Immature natural killer cell (primary cell): ENCODE results near the gene PPT1. TPM values are rescaled to one million over a fixed set of nuclear protein-coding genes. Genes with fewer than 3 reads are reported as not detected.

Source experiments
- DNase-seq, 3 donors: peaks; one replicate each; pipeline ENCODE4 v3.0.0; 2022; ENCODE audit warnings: mixed read lengths in 1 of 3
- H3K27ac Mint-ChIP-seq, 6 donors: one replicate each; pipeline ENCODE4 v1.8.0; 2020; ENCODE audit warnings: mixed read lengths in 6 of 6, mild to moderate bottlenecking in 5 of 6, inconsistent platforms in 4 of 6, moderate library complexity in 3 of 6
- H3K27me3 Mint-ChIP-seq, 3 donors: one replicate each; pipeline ENCODE4 v1.8.0; 2020 to 2021; ENCODE audit warnings: low read depth in 3 of 3, mild to moderate bottlenecking in 3 of 3, mixed read lengths in 3 of 3, moderate library complexity in 3 of 3, inconsistent platforms in 1 of 3
- H3K36me3 Mint-ChIP-seq, 3 donors: one replicate each; pipeline ENCODE4 v1.8.0; 2020; ENCODE audit warnings: mixed read lengths in 3 of 3, inconsistent platforms in 2 of 3, mild to moderate bottlenecking in 2 of 3
- H3K4me1 Mint-ChIP-seq, 2 donors: one replicate each; pipeline ENCODE4 v1.8.0; 2020; ENCODE audit warnings: inconsistent platforms in 2 of 2, mild to moderate bottlenecking in 2 of 2, mixed read lengths in 2 of 2, moderate library complexity in 1 of 2
- H3K4me3 Mint-ChIP-seq, 5 donors: one replicate each; pipeline ENCODE4 v1.8.0; 2020; ENCODE audit warnings: mild to moderate bottlenecking in 5 of 5, mixed read lengths in 5 of 5, inconsistent platforms in 3 of 5, moderate library complexity in 3 of 5
- H3K9me3 Mint-ChIP-seq, 6 donors: one replicate each; pipeline ENCODE4 v1.8.0; 2020; ENCODE audit warnings: mild to moderate bottlenecking in 6 of 6, mixed read lengths in 6 of 6, inconsistent platforms in 4 of 6, moderate library complexity in 3 of 6
- polyA plus RNA-seq, 3 donors: library from polyadenylated mRNA; unstranded; fragments of 300-500 nt; fragmentation: Illumina TruSeq; gene quantifications; one replicate each; pipeline ENCODE4 v1.2.3, GENCODE V29; 2021

The PPT1 gene
- polyA plus RNA-seq, 3 donors from 2014 or later: 76.2 to 160 (median 128) TPM

- H3K4me3 Mint-ChIP-seq: no peak overlapping the region
- H3K9me3 Mint-ChIP-seq: no peaks in the 10 kb centered on the region
- no peak overlapping the region for H3K27ac Mint-ChIP-seq
- H3K36me3 Mint-ChIP-seq: peaks cover 0 to 7% (median 3%) of the 10 kb centered on the region in 3 donors
- DNase-seq: no peak
- peaks cover 0 to 2% (median 0%) of the 10 kb centered on the region in 3 donors for H3K27me3 Mint-ChIP-seq
- peaks cover 5 to 6% of the 10 kb centered on the region in 2 donors for H3K4me1 Mint-ChIP-seq
Measured at GRCh38 chr1:40079774-40080400, 17.2 kb downstream of the PPT1 start.

DNA sequence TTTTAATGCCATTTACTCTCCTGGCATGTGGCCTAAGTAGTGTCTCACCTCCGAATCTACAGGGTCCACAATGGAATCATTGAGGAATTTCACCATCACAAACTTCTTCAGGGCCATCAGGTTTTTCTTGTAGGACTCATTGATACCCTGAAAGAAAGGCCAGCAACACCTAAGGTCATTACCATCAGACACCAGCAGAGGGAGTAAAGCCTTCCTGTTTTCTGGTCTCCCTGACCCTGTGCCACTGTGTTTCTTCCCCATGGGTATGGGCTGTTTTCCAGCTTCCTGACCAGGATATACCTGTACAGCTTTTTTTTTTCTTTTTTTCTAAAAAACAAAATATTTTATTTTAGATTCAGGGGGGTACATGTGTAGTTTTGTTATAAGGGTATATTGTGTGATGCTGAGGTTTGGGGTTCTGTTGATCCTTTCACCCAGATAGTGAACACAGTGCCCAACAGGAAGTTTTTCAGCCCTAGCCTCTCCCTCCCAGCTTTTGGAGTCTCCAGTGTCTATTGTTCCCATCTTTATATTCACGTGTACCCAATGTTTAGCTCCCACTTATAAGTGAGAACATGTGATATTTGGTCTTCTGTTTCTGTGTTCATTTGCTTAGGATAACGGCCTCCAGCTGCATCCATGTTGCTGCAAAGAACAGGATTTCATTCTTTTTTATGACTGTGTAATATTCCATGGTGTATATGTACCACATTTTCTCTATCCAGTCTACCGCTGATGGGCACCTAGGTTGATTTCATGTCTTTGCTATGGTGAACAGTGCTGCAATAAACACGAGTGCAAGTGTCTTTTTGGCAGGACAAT is 18.3 kb downstream of the PPT1 start:
- peak overlapping the region in 3 of 6 donors; percentile 49 to 72 (median 72) for H3K27ac Mint-ChIP-seq
- peaks cover 0 to 6% of the 10 kb centered on the region in 2 donors for H3K4me1 Mint-ChIP-seq
- no peak overlapping the region for H3K4me3 Mint-ChIP-seq
- peak; percentile 46 to 51 (median 47) for DNase-seq
- peaks cover 0 to 7% (median 3%) of the 10 kb centered on the region in 3 donors for H3K36me3 Mint-ChIP-seq
- no peaks in the 10 kb centered on the region for H3K9me3 Mint-ChIP-seq
- no peaks in the 10 kb centered on the region for H3K27me3 Mint-ChIP-seq

DNA sequence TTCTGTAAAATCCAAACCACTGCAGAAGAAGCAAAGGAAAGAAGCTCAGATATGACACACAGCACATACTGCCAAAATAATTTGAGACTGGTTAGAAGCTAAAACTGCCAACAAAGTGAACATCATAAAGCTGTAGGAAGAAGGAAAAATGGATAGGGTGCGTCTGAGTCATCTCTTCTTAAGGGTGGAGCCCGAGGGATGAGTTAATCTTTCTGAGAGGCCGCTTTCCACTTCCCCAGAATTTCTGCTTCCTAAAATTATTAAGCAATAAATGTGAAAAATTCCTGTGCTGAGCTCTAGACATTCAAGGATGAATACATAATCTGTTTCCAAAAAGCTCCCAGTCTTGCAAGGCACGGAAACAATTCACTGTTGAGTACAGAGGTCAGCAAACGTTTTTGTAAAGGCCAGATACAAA is 20.1 kb downstream of the PPT1 start:
- H3K9me3 Mint-ChIP-seq: no peaks in the 10 kb centered on the region
- H3K4me1 Mint-ChIP-seq: peaks cover 0 to 7% of the 10 kb centered on the region in 2 donors
- peaks cover 3 to 9% (median 8%) of the 10 kb centered on the region in 3 donors for H3K36me3 Mint-ChIP-seq
- H3K4me3 Mint-ChIP-seq: no peak overlapping the region
- DNase-seq: no peak
- no peaks in the 10 kb centered on the region for H3K27me3 Mint-ChIP-seq
- H3K27ac Mint-ChIP-seq: peak overlapping the region in 3 of 6 donors; percentile 28 to 68 (median 56)

GRCh38 chr1:40075266-40075665 is 21.8 kb downstream of the PPT1 start:
- Mint-ChIP-seq H3K4me3 (no peak overlapping the region), H3K36me3 (peaks cover 0 to 23% (median 22%) of the 10 kb centered on the region in 3 donors), H3K4me1 (peaks cover 0 to 7% of the 10 kb centered on the region in 2 donors), H3K27me3 (no peaks in the 10 kb centered on the region), H3K9me3 (no peaks in the 10 kb centered on the region), H3K27ac (peak overlapping the region in 2 of 6 donors; percentile 28 to 34)
- DNase-seq: no peak

DNA sequence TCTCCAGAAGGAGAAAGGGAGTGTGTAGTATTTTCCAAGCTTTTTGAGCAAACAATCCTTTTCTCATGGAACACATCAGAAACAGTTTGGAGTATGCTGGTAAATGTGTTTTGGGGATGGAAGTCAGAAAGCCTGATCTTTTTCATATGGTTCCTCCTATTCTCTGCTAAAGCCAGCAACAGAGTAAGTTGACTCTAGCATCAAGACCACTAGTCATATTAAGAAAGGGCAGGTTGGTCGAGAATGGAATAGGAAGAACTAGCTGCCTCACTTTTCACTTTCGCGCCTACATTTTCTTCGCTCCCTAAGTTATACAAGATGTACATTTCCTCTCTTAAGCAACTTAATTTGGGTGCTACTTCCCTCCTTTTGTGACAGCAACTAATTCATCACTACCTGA is 24.0 kb downstream of the PPT1 start:
- Mint-ChIP-seq H3K9me3 (no peaks in the 10 kb centered on the region), H3K27me3 (no peaks in the 10 kb centered on the region), H3K4me1 (peaks cover 0 to 5% of the 10 kb centered on the region in 2 donors), H3K36me3 (peaks cover 0 to 36% (median 33%) of the 10 kb centered on the region in 3 donors), H3K27ac (peak overlapping the region; percentile 7 to 81 (median 44)), H3K4me3 (no peak overlapping the region)
- no peak for DNase-seq

DNA sequence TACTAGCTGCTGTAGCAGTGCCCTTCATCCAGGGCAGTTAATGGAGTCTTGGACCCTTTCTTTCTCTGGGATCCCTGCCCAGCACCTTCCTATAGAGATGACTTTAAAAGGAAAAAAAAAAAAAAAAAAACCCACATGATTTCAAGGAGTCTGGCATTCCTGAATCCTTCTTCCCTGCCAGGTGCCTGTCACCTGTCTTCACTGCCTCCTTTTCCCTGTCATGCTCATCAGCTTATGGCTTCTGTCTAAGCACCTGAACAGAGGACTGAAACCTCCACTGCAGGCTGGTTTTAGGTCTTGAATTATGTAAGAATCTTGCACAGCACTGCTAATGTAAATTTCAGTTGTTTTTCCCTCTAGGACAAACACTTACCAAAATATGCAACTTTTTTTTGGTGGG is 24.9 kb downstream of the PPT1 start:
- no peaks in the 10 kb centered on the region for H3K9me3 Mint-ChIP-seq

DNA sequence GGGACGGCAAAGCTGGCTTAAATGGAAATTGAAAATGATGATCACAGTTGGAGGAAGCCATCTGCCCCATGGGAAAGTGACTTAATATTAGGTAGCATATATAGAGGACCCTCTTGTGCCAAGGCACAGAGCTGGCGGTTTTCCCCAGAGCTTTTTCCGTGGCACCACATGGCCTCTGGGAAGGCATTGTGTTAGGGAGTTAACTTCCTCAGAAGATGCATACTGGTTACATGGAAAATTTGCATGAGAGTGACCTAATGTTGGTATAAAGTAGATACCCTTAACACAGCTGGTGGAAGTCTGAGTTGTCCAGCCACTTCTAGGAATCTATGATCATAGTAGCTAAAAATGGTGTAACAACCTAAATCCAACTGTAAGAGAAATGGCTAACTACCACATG is 29.2 kb downstream of the PPT1 start:
- no peaks in the 10 kb centered on the region for H3K9me3 Mint-ChIP-seq
- DNase-seq: no peak
- H3K27ac Mint-ChIP-seq: peak overlapping the region in 5 of 6 donors; percentile 21 to 92 (median 60)
- H3K36me3 Mint-ChIP-seq: peaks cover 32 to 79% (median 66%) of the 10 kb centered on the region in 3 donors
- H3K4me3 Mint-ChIP-seq: no peak overlapping the region
- peaks cover 32 to 46% of the 10 kb centered on the region in 2 donors for H3K4me1 Mint-ChIP-seq
- H3K27me3 Mint-ChIP-seq: no peaks in the 10 kb centered on the region

More for the DNA sequence above, 24.9 kb downstream of the PPT1 start:
- no peak overlapping the region for H3K4me3 Mint-ChIP-seq
- DNase-seq: no peak
- peak overlapping the region in 4 of 6 donors; percentile 9 to 79 (median 62) for H3K27ac Mint-ChIP-seq
- H3K36me3 Mint-ChIP-seq: peaks cover 1 to 44% (median 34%) of the 10 kb centered on the region in 3 donors
- H3K27me3 Mint-ChIP-seq: no peaks in the 10 kb centered on the region
- peaks cover 3 to 6% of the 10 kb centered on the region in 2 donors for H3K4me1 Mint-ChIP-seq

DNA sequence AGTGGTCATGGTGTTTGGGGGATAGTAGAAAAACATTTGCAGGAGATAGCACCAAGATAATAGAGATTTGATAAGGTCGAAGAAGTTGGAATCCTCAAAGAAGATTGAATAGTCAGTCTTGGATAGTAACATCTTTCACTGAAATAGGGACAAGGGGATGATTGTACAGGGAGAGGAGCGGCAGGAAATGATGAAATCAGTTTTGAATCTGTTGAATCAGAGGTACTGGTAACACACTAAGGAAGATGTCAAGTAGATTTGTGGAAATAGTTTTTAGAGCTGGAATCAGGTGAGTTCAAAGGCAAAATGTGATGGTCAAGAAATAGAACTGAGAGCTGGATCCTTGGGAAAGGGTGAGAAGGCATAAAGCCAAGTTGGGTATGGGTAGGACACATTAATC is 30.0 kb downstream of the PPT1 start:
- no peaks in the 10 kb centered on the region for H3K9me3 Mint-ChIP-seq
- H3K36me3 Mint-ChIP-seq: peaks cover 32 to 74% (median 60%) of the 10 kb centered on the region in 3 donors
- no peak overlapping the region for H3K4me3 Mint-ChIP-seq
- DNase-seq: no peak
- no peaks in the 10 kb centered on the region for H3K27me3 Mint-ChIP-seq
- peaks cover 39 to 53% of the 10 kb centered on the region in 2 donors for H3K4me1 Mint-ChIP-seq
- peak overlapping the region; percentile 6 to 92 (median 41) for H3K27ac Mint-ChIP-seq

DNA sequence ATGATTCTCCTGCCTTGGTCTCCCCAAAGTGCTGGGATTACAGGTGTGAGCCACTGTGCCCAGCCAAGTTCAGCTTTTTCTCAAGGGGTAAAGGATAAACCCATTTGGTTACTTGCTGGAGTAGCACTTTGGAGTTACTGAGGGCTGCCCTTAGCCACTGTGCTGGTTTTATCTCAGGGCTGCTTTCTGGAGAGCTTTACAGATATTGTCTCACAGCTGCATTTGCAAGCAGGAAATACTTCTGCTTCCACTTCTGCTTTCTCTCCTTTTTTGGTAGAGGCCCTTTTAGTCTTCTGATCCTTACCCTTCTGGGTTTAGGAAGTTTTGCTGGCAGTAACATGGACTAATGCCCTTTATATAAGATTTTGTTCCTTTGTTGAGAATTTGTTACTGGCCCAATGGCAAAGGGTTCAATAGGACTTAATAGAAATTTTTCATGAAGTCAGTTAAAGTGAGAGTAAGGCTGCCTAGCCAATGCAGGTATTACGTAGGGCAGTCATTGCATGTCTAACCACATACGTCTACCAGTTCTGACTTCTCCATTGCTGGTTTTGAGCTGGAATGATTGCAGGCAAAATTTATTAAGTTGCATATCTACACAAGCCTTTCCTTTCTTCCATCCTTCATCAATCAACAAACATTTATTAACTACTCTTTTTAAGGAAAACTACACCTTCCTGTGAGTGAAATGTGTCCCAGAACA is 32.1 kb downstream of the PPT1 start:
- peaks cover 32 to 71% (median 56%) of the 10 kb centered on the region in 3 donors for H3K36me3 Mint-ChIP-seq
- H3K27ac Mint-ChIP-seq: peak overlapping the region; percentile 72 to 92 (median 82)
- no peak for DNase-seq
- H3K4me1 Mint-ChIP-seq: peaks cover 60 to 74% of the 10 kb centered on the region in 2 donors
- H3K9me3 Mint-ChIP-seq: no peaks in the 10 kb centered on the region
- H3K4me3 Mint-ChIP-seq: no peak overlapping the region
- H3K27me3 Mint-ChIP-seq: no peaks in the 10 kb centered on the region

GRCh38 chr1:40059960-40060750 is 36.9 kb downstream of the PPT1 start:
- Mint-ChIP-seq H3K27me3 (no peaks in the 10 kb centered on the region), H3K4me1 (peaks cover 95 to 96% of the 10 kb centered on the region in 2 donors), H3K9me3 (no peaks in the 10 kb centered on the region), H3K4me3 (peak overlapping the region; percentile 64 to 78 (median 74)), H3K27ac (peak overlapping the region; percentile 75 to 95 (median 90)), H3K36me3 (peaks cover 17 to 38% (median 28%) of the 10 kb centered on the region in 3 donors)
- no peak for DNase-seq

- Mint-ChIP-seq H3K4me3 (peak overlapping the region; percentile 74 to 83 (median 78)), H3K36me3 (peaks cover 12 to 31% (median 26%) of the 10 kb centered on the region in 3 donors), H3K4me1 (peaks cover 95 to 96% of the 10 kb centered on the region in 2 donors), H3K27me3 (no peaks in the 10 kb centered on the region), H3K27ac (peak overlapping the region; percentile 75 to 95 (median 90)), H3K9me3 (no peaks in the 10 kb centered on the region)
- DNase-seq: peak; percentile 28 to 53 (median 48)
Measured at GRCh38 chr1:40059338-40059959, 37.6 kb downstream of the PPT1 start.

- Mint-ChIP-seq H3K27me3 (no peaks in the 10 kb centered on the region), H3K36me3 (peaks cover 4 to 23% (median 18%) of the 10 kb centered on the region in 3 donors), H3K4me3 (peak overlapping the region; percentile 74 to 83 (median 78)), H3K4me1 (peaks cover 94 to 96% of the 10 kb centered on the region in 2 donors), H3K27ac (peak overlapping the region; percentile 75 to 95 (median 90)), H3K9me3 (no peaks in the 10 kb centered on the region)
- no peak for DNase-seq
Measured at GRCh38 chr1:40058453-40059337, 38.4 kb downstream of the PPT1 start.
